Endothelial cell of umbilical vein (primary cell): ENCODE measurements around the gene PRM1. TPM values are rescaled to one million over a fixed set of nuclear protein-coding genes. Genes with fewer than 3 reads are reported as not detected.

ENCODE experiments used
- BruUV-seq: library from RNA; stranded (reverse); fragments of 400-500 nt; replicated peaks from 2 replicates; lab custom pipeline; 2021; lab: Mats Ljungman, UMichigan
- CTCF ChIA-PET: fragments of 300-600, 350-600 bp; sonication (Branson Sonifier 250); formaldehyde crosslinking; loops from one replicate; lab custom pipeline; 2021; ENCODE audit warnings: antibody characterized with exemption, inconsistent platforms; lab: Charles Lee
- POLR2A ChIA-PET: fragments of 300-600, 350-600 bp; sonication (Branson Sonifier 250); formaldehyde crosslinking; loops from one replicate; lab custom pipeline; 2021; ENCODE audit warnings: antibody characterized with exemption, inconsistent platforms; lab: Charles Lee
- DNase-seq: peaks from one replicate; pipeline ENCODE4 v3.0.0-alpha.2; 2011; ENCODE audit warnings: low read depth, low spot score
- FAIRE-seq: peaks from 2 replicates; lab custom pipeline; 2011; peaks lifted over from hg19 to GRCh38; lab: Jason Lieb, UNC
- H2AFZ ChIP-seq: 2 replicates; pipeline ENCODE4 v1.6.0; 2012; ENCODE audit warnings: low read depth, low read length, control low read depth, inconsistent platforms
- H3K27ac ChIP-seq: 2 replicates; pipeline ENCODE4 v1.5.1; 2011; ENCODE audit warnings: low read depth, mild to moderate bottlenecking, control low read depth, low read length, moderate library complexity; ENCODE audit not compliant: insufficient read depth
- H3K27me3 ChIP-seq, 2 experiments: 2 replicates each; pipeline versions ENCODE4 v1.6.0 to v1.6.1; 2011; ENCODE audit warnings: low read length in 2 of 2, mixed read lengths in 1 of 2; ENCODE audit not compliant: control insufficient read depth in 2 of 2, insufficient read depth in 2 of 2
- H3K36me3 ChIP-seq, 2 experiments: 2 replicates in 1 of 2; 3 replicates in 1 of 2; pipeline ENCODE4 v1.5.1; 2011; ENCODE audit warnings: low read length in 2 of 2, mild to moderate bottlenecking in 1 of 2, moderate library complexity in 1 of 2; ENCODE audit not compliant: control insufficient read depth in 2 of 2, insufficient read depth in 2 of 2; ENCODE audit errors: extremely low read depth in 1 of 2
- H3K4me1 ChIP-seq: 3 replicates; pipeline ENCODE4 v1.5.1; 2011; ENCODE audit warnings: mild to moderate bottlenecking, low read length; ENCODE audit not compliant: control insufficient read depth, insufficient read depth; ENCODE audit errors: extremely low read depth
- H3K4me2 ChIP-seq: 2 replicates; pipeline ENCODE4 v1.6.1; 2011; ENCODE audit warnings: low read length, control low read depth, mixed read lengths; ENCODE audit not compliant: insufficient read depth
- H3K4me3 ChIP-seq, 3 experiments: fragments of 200-600 bp in 1 of 3; sonication (generic), shearing (Covaris generic) in 1 of 3; replicated peaks in 1 of 3; 2 replicates each; pipeline ENCODE4 v1.5.1; 2011 to 2016; ENCODE audit warnings: control low read depth in 3 of 3, low read length in 3 of 3, mild to moderate bottlenecking in 2 of 3, inconsistent platforms in 1 of 3, low read depth in 1 of 3, moderate library complexity in 1 of 3; ENCODE audit not compliant: insufficient read depth in 1 of 3
- H3K79me2 ChIP-seq: 2 replicates; pipeline ENCODE4 v1.6.0; 2012; ENCODE audit warnings: low read length, inconsistent platforms; ENCODE audit not compliant: control insufficient read depth, insufficient read depth
- H3K9ac ChIP-seq: replicated peaks from 2 replicates; pipeline ENCODE3; 2011; ENCODE audit warnings: low read length, control low read depth; ENCODE audit not compliant: insufficient read depth; ENCODE audit errors: extremely low read depth
- H3K9me1 ChIP-seq: replicated peaks from 3 replicates; pipeline ENCODE4 v1.6.0; 2011; ENCODE audit warnings: mild to moderate bottlenecking, low read length; ENCODE audit not compliant: control insufficient read depth, insufficient read depth; ENCODE audit errors: extremely low read depth
- H3K9me3 ChIP-seq: replicated peaks from 2 replicates; pipeline ENCODE4 v1.5.1; 2012; ENCODE audit warnings: low read length, inconsistent platforms; ENCODE audit not compliant: control insufficient read depth, insufficient read depth
- H4K20me1 ChIP-seq: replicated peaks from 2 replicates; pipeline ENCODE3; 2011; ENCODE audit warnings: mild to moderate bottlenecking, low read length; ENCODE audit not compliant: control insufficient read depth, insufficient read depth; ENCODE audit errors: extremely low read depth
- CTCF ChIP-seq, 2 donors: IDR thresholded peaks; 1 replicate in 1 of 2; 2 replicates in 1 of 2; pipeline ENCODE4 v1.5.1; 2011; ENCODE audit warnings: low read length in 2 of 2, mild to moderate bottlenecking in 2 of 2, moderate library complexity in 2 of 2, control low read depth in 1 of 2, inconsistent platforms in 1 of 2, low read depth in 1 of 2; ENCODE audit not compliant: insufficient read depth in 1 of 2; ENCODE audit errors: extremely low read depth in 1 of 2
- EZH2 ChIP-seq: IDR thresholded peaks from 2 replicates; pipeline ENCODE4 v1.6.1; 2012; ENCODE audit warnings: borderline replicate concordance, low read depth, mild to moderate bottlenecking, moderate library complexity, low read length, inconsistent platforms; ENCODE audit not compliant: severe bottlenecking
- FOS ChIP-seq: IDR thresholded peaks from 2 replicates; pipeline ENCODE4 v1.6.1; 2011; ENCODE audit warnings: mild to moderate bottlenecking, low read length, moderate library complexity, borderline replicate concordance; ENCODE audit not compliant: insufficient read depth
- GATA2 ChIP-seq: IDR thresholded peaks from 2 replicates; pipeline ENCODE4 v1.7.0; 2011; ENCODE audit warnings: low read depth, mild to moderate bottlenecking, moderate library complexity, mixed read lengths, low read length; ENCODE audit not compliant: insufficient read length, insufficient read depth
- JUN ChIP-seq: IDR thresholded peaks from 2 replicates; pipeline ENCODE4 v1.6.1; 2011; ENCODE audit warnings: borderline replicate concordance, low read depth; ENCODE audit not compliant: insufficient read length, insufficient read depth
- MAX ChIP-seq: IDR thresholded peaks from 2 replicates; pipeline ENCODE4 v1.6.1; 2011; ENCODE audit not compliant: insufficient read depth, insufficient read length
- MYC ChIP-seq: IDR thresholded peaks from one replicate; pipeline ENCODE4 v1.6.1; 2011; ENCODE audit warnings: mild to moderate bottlenecking, low read depth, low read length
- POLR2A ChIP-seq: IDR thresholded peaks from 2 replicates; pipeline ENCODE4 v1.6.1; 2012; ENCODE audit warnings: low read depth, mild to moderate bottlenecking, control low read depth, low read length
- POLR2AphosphoS5 ChIP-seq: IDR thresholded peaks from 2 replicates; pipeline ENCODE4 v1.6.1; 2012; ENCODE audit warnings: low read depth, mild to moderate bottlenecking, control low read depth, low read length, moderate library complexity; ENCODE audit not compliant: insufficient read depth
- dilution Hi-C: fragments of 300-500 bp; cut with MboI; formaldehyde crosslinking; loops from one replicate; pipeline ENCODE4 v1.15.0; 2019; ENCODE audit warnings: low sequenced_read_pairs; ENCODE audit not compliant: extremely low pct_ligation_motif_present
- intact Hi-C: fragments of 100-400 bp; cut with micrococcal nuclease; formaldehyde crosslinking; loops from one replicate; pipeline ENCODE4 v1.10.0; 2022
- polyA plus RNA-seq, 4 experiments: library from polyadenylated mRNA; depleted of rRNA in 3 of 4; stranded (reverse) in 3 of 4; unstranded in 1 of 4; fragments of >200 nt; gene quantifications; 2 replicates each; pipeline versions ENCODE4 v1.2.1 to v1.2.3, GENCODE V29; 2011 to 2012; ENCODE audit warnings: missing spikeins in 1 of 4
- total RNA-seq: library from RNA; stranded (reverse); gene quantifications from 2 replicates; pipeline ENCODE4 v1.2.3, GENCODE V29; 2021

The PRM1 gene
- total and polyA plus RNA-seq, 2 donors (not counting 3 experiments of a cell fraction or from before 2014, with no cell fraction given) = not detected

- no TSS peak for BruUV-seq
- Histone ChIP-seq H3K9ac (no peak overlapping the region), H4K20me1 (no peaks in the 10 kb centered on the region), H3K4me2 (no peak overlapping the region), H3K27me3 (no peaks in the 10 kb centered on the region), H2AFZ (no peak overlapping the region), H3K9me1 (no peaks in the 10 kb centered on the region), H3K36me3 (no peaks in the 10 kb centered on the region), H3K9me3 (no peaks in the 10 kb centered on the region), H3K4me3 (no peak overlapping the region), H3K79me2 (no peaks in the 10 kb centered on the region), H3K4me1 (no peaks in the 10 kb centered on the region), H3K27ac (no peak overlapping the region)
- CTCF ChIA-PET = no interaction called here
- dilution Hi-C loops (no loop called here), intact Hi-C loops (no loop called here)
- DNase-seq = no peak
- POLR2A ChIA-PET = no interaction called here
- FAIRE-seq = no peak
- TF ChIP-seq POLR2AphosphoS5 (no peak), MYC (no peak), FOS (no peak), CTCF (IDR thresholded peaks at IDR 0.05; ENCODE audit: extremely low read depth in 1 of 2, insufficient read depth in 1 of 2, low read depth in 1 of 2, low read length in 2 of 2) (no peak), POLR2A (no peak), GATA2 (no peak), JUN (no peak), MAX (no peak), EZH2 (no peak)
Observed at GRCh38 chr16:11306381-11306780, 25.3 kb upstream of the PRM1 start.
